GM21528 (cell line): ENCODE data around the gene TIMM10.
A peak's percentile ranks its signal among the peaks of the same experiment; 100 is the strongest.
"Not testable (repeated sequence)": the region's sequence is repeated elsewhere in the genome, so short reads cannot be mapped to it uniquely, and the experiment has no call there.

Experiments used
- ATAC-seq: cut with Tn5 transposase; IDR thresholded peaks from one replicate; pipeline ENCODE4 v1.9.1; 2021; ENCODE audit warnings: mild to moderate bottlenecking, moderate library complexity; ENCODE audit not compliant: unreplicated experiment, low FRiP score

Gene TIMM10

GRCh38 chr11:57543593-57543992 lies 13.0 kb upstream of the TIMM10 start:
- ATAC-seq = no peak

DNA sequence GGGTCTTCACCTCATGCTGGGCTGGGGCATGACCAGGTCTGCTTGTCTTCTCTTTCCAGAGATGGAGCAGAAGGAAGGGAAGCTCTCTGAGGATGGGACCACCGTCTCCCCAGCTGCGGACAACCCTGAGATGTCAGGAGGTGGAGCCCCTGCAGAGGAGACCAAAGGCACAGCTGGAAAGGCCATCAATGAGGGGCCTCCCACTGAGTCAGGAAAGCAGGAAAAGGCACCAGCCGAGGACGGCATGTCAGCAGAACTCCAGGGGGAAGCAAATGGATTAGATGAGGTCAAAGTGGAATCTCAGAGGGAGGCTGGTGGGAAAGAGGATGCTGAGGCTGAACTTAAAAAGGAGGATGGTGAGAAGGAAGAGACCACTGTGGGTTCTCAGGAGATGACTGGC lies 12.0 kb upstream of the TIMM10 start:
- ATAC-seq = no peak

- no peak for ATAC-seq
Observed at GRCh38 chr11:57541169-57541568, 10.6 kb upstream of the TIMM10 start.

DNA sequence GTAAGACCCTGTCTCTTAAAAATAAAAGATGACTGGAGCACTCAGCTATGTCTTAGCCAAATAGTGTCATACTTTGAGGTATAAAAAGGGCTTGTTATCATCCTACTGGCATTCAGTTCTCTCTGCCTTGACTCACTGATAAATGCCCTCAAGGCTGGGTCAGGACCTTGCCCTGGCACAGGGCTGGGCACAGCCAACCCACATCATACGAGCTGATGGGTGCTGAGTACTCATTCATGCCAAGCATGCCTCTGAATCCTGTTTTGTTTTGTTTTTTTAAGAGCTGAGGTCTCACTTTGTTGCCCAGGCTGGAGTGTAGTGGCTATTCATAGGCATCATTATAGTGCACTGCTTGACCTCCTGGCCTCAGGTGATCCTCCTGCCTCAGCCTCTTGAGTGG lies 8.8 kb upstream of the TIMM10 start:
- ATAC-seq = no peak

GRCh38 chr11:57536947-57537619 lies 6.5 kb upstream of the TIMM10 start, which contains the start of gene SMTNL1:
Gene SMTNL1, plus strand, starts transcription at chr11:57537595. Its CDS starts 5,048 bp downstream, at chr11:57542643.
- ATAC-seq = no peak

GRCh38 chr11:57534449-57534848 lies 3.9 kb upstream of the TIMM10 start:
- not testable (repeated sequence) for ATAC-seq

- no peak for ATAC-seq
Observed at GRCh38 chr11:57530215-57530595, 349 bp downstream of the TIMM10 start.

DNA sequence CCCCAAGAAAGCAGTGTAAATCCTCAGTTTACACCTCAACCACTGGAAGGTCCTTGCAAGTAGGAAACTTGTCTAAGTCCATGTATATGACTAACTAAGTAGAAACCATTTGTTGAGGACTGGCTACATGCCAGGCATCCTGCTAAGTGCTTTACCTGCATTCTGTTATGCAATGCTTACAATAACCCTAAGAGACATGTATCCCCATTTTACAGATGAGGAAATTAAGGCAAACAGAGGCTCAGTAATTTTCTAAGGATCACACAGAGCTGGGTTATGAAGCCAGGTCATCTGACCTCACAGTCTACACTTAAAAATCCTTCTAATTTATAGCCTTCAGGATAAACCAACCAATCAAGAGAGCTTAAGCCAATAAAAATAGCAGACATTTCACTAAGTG lies 1.5 kb downstream of the TIMM10 start:
- ATAC-seq = no peak

DNA sequence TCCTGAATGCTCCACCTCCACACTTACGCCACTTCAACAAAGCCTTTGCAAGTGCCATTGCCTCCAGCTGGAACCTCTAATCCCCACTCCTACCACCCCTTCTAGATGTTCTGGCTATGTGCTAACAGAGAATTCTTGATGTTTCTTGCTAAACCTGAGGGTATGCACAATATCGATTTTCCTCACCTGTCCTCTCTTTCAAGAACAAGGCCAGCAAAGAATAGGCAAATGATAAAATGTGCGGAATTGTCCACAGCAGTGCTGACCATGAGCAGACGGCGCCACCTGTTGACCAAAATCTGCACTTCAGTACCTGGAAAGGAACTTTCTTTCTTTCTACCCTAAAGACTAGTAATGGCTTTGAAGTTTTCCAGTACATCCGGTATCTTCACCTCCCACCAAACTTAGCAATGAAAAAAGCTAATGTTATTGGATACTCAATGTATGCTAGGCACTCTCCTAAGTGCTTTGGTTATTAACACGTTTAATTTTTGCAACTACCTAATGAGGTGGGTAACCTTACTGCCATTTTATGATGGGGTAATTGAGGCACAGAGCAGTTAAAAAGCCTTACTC lies 3.4 kb downstream of the TIMM10 start:
- ATAC-seq = no peak

GRCh38 chr11:57523419-57523818 lies 7.1 kb downstream of the TIMM10 start:
- ATAC-seq = no peak

GRCh38 chr11:57521116-57521515 lies 9.4 kb downstream of the TIMM10 start:
- ATAC-seq = no peak

DNA sequence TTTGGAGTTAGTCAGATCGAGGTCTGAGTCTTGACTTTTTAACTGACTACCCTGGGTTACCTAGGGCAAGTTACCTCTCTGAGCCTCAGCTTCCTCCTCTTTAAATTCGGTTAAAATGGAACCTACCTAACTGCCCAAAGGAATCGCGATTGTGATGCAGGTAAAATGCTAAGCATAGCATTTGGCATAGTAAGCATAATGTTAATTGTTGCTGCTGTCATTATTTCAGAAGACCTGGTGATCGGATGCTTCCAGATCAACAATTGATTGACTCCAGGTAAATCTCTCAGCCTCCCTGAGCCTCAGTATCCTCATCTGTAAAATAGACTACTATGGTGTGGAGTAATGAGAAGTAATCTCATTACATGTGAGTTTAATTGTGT lies 14.5 kb downstream of the TIMM10 start:
- ATAC-seq = no peak

DNA sequence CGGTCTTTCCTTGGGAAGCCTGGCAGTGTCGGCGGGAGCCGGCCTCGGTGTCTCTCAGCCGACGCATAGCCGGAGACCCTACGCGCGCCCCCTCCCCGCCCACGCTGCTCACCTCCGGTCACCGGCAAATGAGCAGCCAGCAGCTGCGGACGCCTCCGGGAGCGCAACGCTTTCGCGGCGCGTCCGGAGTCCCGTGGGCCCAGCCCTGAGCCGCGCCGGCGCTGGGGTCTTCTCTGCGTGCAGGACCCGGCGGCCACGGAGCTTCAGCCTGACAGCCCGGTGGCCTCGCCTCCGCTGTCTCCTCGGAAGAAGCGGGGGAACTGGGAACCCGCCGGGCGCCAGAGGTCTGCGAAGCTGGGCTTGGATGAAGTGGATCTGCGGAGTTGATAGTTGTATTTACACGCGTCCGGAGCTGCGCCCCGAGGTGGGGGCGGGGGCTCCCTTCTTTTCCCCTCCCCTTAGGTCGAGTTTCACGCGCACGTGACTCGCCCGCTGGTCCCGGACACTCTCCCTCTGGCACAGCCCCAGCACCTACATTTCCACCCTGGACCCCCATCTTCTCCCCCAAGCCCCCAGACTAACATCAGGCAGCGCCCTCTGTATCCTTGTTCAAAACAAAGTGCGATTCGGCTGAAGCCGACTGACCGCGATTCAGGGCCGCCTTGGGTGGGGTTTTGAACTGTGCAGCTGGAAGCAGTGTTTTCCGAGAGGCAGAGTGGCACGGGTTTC lies 15.1 kb downstream of the TIMM10 start, which contains the start of gene SLC43A1:
Gene SLC43A1 (minus strand): TSS at position 371 of the 729 bp plus-strand sequence. CDS start 1,591 bp downstream, outside the sequence.
- ATAC-seq = peak; percentile 57

DNA sequence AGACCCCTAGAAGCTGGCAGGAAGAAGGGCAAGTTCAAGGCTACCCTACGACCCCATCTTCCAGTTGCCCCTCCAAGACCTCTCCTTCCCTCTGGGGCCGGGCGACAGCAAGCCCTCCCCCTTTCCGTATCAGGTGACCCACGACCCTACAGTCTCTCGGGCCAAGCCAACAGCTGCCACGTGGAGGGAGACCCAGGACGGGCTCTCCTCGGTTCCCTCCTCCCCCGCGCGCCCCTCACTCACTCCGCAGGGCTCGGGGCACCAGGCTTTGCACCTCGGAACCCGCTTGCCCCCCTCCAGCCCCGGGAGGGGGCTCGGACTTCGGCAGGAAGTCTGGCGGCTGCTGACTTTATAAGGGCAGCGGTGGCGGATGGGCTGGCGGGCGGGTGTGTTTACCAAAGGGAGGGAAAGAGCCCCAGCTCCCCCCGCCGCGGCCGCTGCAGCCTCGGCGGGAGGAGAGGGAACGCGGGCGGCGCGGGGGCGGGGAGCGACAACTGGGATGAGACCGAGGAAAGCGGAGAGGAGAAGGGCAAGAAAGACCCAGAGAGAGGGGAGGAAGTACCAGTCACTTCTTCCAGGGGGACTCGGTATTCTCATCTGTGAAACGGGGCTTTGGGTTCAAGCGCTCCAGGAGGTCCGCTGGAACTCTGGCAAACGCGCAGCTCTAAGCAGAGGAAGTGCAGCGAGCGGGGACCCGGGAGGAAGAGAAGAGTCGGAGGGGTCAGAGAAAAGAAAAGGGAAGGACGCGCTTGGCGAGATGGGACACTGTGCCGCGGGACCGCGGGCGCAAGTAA lies 15.8 kb downstream of the TIMM10 start:
- peak; percentile 45 for ATAC-seq

- peak; percentile 30 for ATAC-seq
Observed at GRCh38 chr11:57513911-57514537, 16.5 kb downstream of the TIMM10 start.

- ATAC-seq = no peak
Observed at GRCh38 chr11:57513452-57513795, 17.1 kb downstream of the TIMM10 start.

DNA sequence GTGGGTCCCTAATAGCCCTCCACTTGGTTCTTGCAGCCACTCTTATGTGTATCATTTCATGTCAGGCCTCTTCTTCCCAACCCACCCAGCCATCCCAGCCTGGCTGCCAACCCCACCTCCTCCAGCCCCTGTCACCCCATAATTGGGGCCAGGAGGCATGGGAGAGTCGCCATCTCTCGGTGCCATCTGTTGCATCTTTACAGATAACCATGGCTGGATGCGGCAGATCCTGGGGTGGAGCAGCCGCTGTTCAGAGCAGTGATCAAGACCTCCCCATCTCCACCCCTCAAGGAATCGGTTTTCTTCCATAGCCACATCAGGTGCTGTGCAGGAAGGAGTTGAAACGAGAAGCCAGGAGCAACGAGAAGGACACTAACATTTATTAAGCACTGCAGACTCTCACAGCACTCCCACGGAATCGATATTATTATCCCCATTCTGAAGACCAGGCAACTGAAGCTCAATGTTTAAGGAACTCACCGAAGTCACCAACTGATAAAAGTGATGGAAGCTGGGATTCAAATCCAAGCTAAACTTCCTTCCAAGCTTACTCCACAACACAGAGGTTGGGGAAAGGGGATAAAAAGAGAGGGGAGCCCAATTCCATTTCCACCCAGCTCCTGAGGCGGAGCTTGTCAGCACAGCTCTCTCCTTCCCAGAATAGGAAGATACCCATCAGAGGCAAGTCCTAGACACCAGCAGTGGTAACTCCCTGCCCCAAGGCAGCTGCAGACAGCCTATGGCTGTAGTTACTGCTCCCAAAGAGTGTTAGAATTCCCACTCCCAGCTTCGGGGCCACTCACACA lies 17.7 kb downstream of the TIMM10 start:
- no peak for ATAC-seq

GRCh38 chr11:57511741-57512430 lies 18.7 kb downstream of the TIMM10 start:
- no peak for ATAC-seq
